Kasumi-1 (cell line): ENCODE data around the gene TP53AIP1.

Source experiments
- DNase-seq, 2 experiments: peaks; one replicate each; lab custom pipeline; 2025; lab: John Stamatoyannopoulos, UW

TP53AIP1 gene

GRCh38 chr11:128942817-128943427, at the start of gene TP53AIP1:
TSS of gene TP53AIP1 (minus strand) at chr11:128942871. CDS start at chr11:128937818, 5,053 bp downstream.
- DNase-seq = no peak

GRCh38 chr11:128988242-128988970, 45.7 kb upstream of the TP53AIP1 start:
- DNase-seq = no peak

GRCh38 chr11:128985880-128986279, 43.2 kb upstream of the TP53AIP1 start:
- no peak for DNase-seq

- DNase-seq = no peak
Observed at GRCh38 chr11:128983023-128983422, 40.4 kb upstream of the TP53AIP1 start.

GRCh38 chr11:128981254-128981653, 38.6 kb upstream of the TP53AIP1 start:
- DNase-seq = no peak

GRCh38 chr11:128970598-128971190, 28.0 kb upstream of the TP53AIP1 start:
- no peak for DNase-seq

GRCh38 chr11:128968916-128969315, 26.2 kb upstream of the TP53AIP1 start:
- no peak for DNase-seq

GRCh38 chr11:128967578-128967977, 24.9 kb upstream of the TP53AIP1 start:
- DNase-seq = no peak

- DNase-seq = no peak
Observed at GRCh38 chr11:128965485-128965884, 22.8 kb upstream of the TP53AIP1 start.

GRCh38 chr11:128964463-128964930, 21.8 kb upstream of the TP53AIP1 start:
- no peak for DNase-seq

- DNase-seq = no peak
Observed at GRCh38 chr11:128963744-128964325, 21.2 kb upstream of the TP53AIP1 start.

- DNase-seq = no peak
Observed at GRCh38 chr11:128962896-128963295, 20.2 kb upstream of the TP53AIP1 start.

GRCh38 chr11:128961645-128962044, 19.0 kb upstream of the TP53AIP1 start:
- DNase-seq = no peak

- no peak for DNase-seq
Observed at GRCh38 chr11:128957202-128957482, 14.5 kb upstream of the TP53AIP1 start.

- DNase-seq = peak; percentile 68 to 70
Observed at GRCh38 chr11:128956401-128957201, 13.9 kb upstream of the TP53AIP1 start.

GRCh38 chr11:128955636-128956035, 13.0 kb upstream of the TP53AIP1 start:
- DNase-seq = no peak

- DNase-seq = no peak
Observed at GRCh38 chr11:128953151-128953550, 10.5 kb upstream of the TP53AIP1 start.

- DNase-seq = no peak
Observed at GRCh38 chr11:128949791-128950454, 7.3 kb upstream of the TP53AIP1 start.

GRCh38 chr11:128948583-128948982, 5.9 kb upstream of the TP53AIP1 start:
- peak in 1 of 2 experiments; percentile 7 for DNase-seq

- no peak for DNase-seq
Observed at GRCh38 chr11:128947773-128948172, 5.1 kb upstream of the TP53AIP1 start.

GRCh38 chr11:128946648-128947047, 4.0 kb upstream of the TP53AIP1 start:
- DNase-seq = no peak
